Measurements from ENCODE around the gene RRP1. TPM values are rescaled to one million over a fixed set of nuclear protein-coding genes. Genes with fewer than 3 reads are reported as not detected.

Gene RRP1
- total and polyA plus RNA-seq, 10 of the 15 experiments (the other 5 are each of a cell fraction or from before 2014, with no cell fraction given), result 0.34 to 70.8 (median 35.1) TPM

DNA sequence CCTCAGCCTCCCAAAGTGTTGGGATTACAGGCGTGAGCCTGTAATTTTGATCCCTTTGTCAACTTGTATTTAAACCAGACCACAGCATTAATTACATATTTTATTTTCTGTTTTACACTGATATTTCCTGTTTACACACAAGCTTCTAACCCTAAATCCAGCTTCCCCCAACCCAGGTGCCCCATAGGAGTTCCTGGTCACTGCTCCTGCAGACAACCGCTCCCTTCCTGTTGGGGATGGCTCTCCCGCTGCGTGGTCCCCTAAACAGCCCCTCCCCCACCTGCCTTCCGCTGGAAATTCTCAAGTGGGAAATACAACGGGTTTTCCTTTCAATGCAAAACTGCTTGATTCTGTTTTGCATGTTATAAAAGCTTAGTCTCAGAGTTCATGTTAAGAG, 17.0 kb upstream of the RRP1 start:
- peaks cover 4% of the 10 kb centered on the region for H3K4me1 ChIP-seq (ENCODE audit: control insufficient read depth, insufficient read depth, low read length)
- ATAC-seq (no peak), FAIRE-seq (no peak), DNase-seq (ENCODE audit: low read depth, low spot score) (no peak)
- H4K20me1 ChIP-seq (ENCODE audit: control insufficient read depth, insufficient read depth), result no peaks in the 10 kb centered on the region
- H3K9ac ChIP-seq (ENCODE audit: control insufficient read depth, insufficient read depth, low read length), result no peak overlapping the region
- no peak overlapping the region for H3K4me3 ChIP-seq
- H3K4me2 ChIP-seq (ENCODE audit: control insufficient read depth, insufficient read depth), result no peak overlapping the region
- ChIA-PET SMC1A (ENCODE audit: uncharacterized antibody, unreplicated experiment) (no interaction called here), RAD21 (ENCODE audit: unreplicated experiment) (no interaction called here), CTCF (interaction anchor here (0.6 to 1.6 kb wide), 2 partner anchors 10 to 108 kb away, joined by 3 to 4 read pairs; no protein-coding TSS in a partner anchor), POLR2A (interaction anchor here (0.5 to 1.2 kb wide), 3 partner anchors 10 to 246 kb away, joined by 3 to 4 read pairs (median 3); no protein-coding TSS in a partner anchor)
- in situ Hi-C loops (cut with MboI), result no loop called here
- TF ChIP-seq, protein P1, sequence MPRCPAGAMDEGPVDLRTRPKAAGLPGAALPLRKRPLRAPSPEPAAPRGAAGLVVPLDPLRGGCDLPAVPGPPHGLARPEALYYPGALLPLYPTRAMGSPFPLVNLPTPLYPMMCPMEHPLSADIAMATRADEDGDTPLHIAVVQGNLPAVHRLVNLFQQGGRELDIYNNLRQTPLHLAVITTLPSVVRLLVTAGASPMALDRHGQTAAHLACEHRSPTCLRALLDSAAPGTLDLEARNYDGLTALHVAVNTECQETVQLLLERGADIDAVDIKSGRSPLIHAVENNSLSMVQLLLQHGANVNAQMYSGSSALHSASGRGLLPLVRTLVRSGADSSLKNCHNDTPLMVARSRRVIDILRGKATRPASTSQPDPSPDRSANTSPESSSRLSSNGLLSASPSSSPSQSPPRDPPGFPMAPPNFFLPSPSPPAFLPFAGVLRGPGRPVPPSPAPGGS (IDR thresholded peaks at IDR 0.05; ENCODE audit: borderline replicate concordance, insufficient read depth, low read depth, low read length, poor library complexity, severe bottlenecking), result no peak
- TF ChIP-seq CBFB (IDR thresholded peaks at IDR 0.05; ENCODE audit: low read depth), result no peak
- no peak for TF ChIP-seq ZZZ3 (IDR thresholded peaks at IDR 0.05; ENCODE audit: control insufficient read depth, insufficient read length, low read depth)
- no peak for TF ChIP-seq ETV6 (conservative IDR thresholded peaks at IDR 0.05 in 1 of 2, IDR thresholded peaks at IDR 0.05 in 1 of 2; ENCODE audit: borderline replicate concordance in 1 of 2, low read depth in 1 of 2)
- no peak for TF ChIP-seq CBX5 (IDR thresholded peaks at IDR 0.05; ENCODE audit: low read depth)
- TF ChIP-seq, protein P2, sequence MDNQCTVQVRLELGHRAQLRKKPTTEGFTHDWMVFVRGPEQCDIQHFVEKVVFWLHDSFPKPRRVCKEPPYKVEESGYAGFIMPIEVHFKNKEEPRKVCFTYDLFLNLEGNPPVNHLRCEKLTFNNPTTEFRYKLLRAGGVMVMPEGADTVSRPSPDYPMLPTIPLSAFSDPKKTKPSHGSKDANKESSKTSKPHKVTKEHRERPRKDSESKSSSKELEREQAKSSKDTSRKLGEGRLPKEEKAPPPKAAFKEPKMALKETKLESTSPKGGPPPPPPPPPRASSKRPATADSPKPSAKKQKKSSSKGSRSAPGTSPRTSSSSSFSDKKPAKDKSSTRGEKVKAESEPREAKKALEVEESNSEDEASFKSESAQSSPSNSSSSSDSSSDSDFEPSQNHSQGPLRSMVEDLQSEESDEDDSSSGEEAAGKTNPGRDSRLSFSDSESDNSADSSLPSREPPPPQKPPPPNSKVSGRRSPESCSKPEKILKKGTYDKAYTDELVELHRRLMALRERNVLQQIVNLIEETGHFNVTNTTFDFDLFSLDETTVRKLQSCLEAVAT (IDR thresholded peaks at IDR 0.05), result no peak
- TF ChIP-seq DPF2 (IDR thresholded peaks at IDR 0.05), result no peak
- no peak for TF ChIP-seq ESRRA (IDR thresholded peaks at IDR 0.05; ENCODE audit: low read length)
- TF ChIP-seq PAX5 (IDR thresholded peaks at IDR 0.05; ENCODE audit: borderline replicate concordance, low read depth, low read length), result no peak
- TF ChIP-seq CBX3 (IDR thresholded peaks at IDR 0.05; ENCODE audit: borderline replicate concordance, low read depth), result no peak
- TF ChIP-seq NR2C1 (IDR thresholded peaks at IDR 0.05), result no peak
- no peak for TF ChIP-seq CEBPB (IDR thresholded peaks at IDR 0.05; ENCODE audit: borderline replicate concordance in 1 of 2, low read depth in 2 of 2, low read length in 2 of 2)
- no peak overlapping the region for H3K27ac ChIP-seq (ENCODE audit: control insufficient read depth, insufficient read depth)
- H3K9me3 ChIP-seq (replicated peaks; ENCODE audit: control insufficient read depth, insufficient read depth, low read length), result peaks cover 2% of the 10 kb centered on the region; the same call in 1 of the 3 replicates
- 22% methylated on average over 6 of the region's 6 CpGs for WGBS (ENCODE audit: insufficient coverage, insufficient replicate concordance, low lambda C conversion rate, missing lambda C conversion rate)
- H3K27me3 ChIP-seq (replicated peaks in 1 of 2; ENCODE audit: control insufficient read depth in 2 of 2, insufficient read depth in 2 of 2, low read length in 1 of 2), result no peaks in the 10 kb centered on the region
- no peak overlapping the region for H2AFZ ChIP-seq (ENCODE audit: control insufficient read depth, low read depth, low read length)
- H3K79me2 ChIP-seq (ENCODE audit: control insufficient read depth, insufficient read depth, low read length), result peaks cover 10% of the 10 kb centered on the region
- BruUV-seq (replicated peaks), result no TSS peak
- intact Hi-C loops (cut with micrococcal nuclease; ENCODE audit: unreplicated experiment), result no loop called here
- peaks cover 2 to 5% of the 10 kb centered on the region in 2 experiments; a peak in 2 of 4 replicates for H3K36me3 ChIP-seq (ENCODE audit: control insufficient read depth in 2 of 2, insufficient read depth in 2 of 2, low read length in 1 of 2)

All from GM12878 (cell line).